GM21825 (cell line): ENCODE results near the gene P4HA1.
"Not testable (repeated sequence)": the region's sequence is repeated elsewhere in the genome, so short reads cannot be mapped to it uniquely, and the experiment has no call there.

Experiments used
- ATAC-seq: cut with Tn5 transposase; IDR thresholded peaks from one replicate; pipeline ENCODE4 v1.9.1; 2021; ENCODE audit warnings: mild to moderate bottlenecking, moderate library complexity; ENCODE audit not compliant: unreplicated experiment

Gene P4HA1

DNA sequence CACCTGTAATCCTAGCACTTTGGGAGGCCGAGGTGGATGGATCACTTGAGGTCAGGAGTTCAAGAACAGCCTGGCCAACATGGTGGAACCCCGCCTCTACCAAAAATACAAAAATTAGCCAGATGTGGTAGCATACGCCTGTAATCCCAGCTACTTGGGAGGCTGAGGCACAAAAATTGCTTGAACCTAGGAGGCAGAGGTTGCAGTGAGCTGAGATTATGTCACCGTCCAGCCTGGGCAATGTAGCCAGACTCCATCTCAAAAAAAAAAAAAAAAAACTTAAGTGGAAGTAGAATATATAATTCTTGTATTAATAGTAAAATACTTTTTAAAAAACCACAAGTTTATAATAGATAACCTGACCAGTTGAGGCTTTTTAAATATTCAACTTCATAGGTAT, 112.0 kb downstream of the P4HA1 start:
- not testable (repeated sequence) for ATAC-seq

DNA sequence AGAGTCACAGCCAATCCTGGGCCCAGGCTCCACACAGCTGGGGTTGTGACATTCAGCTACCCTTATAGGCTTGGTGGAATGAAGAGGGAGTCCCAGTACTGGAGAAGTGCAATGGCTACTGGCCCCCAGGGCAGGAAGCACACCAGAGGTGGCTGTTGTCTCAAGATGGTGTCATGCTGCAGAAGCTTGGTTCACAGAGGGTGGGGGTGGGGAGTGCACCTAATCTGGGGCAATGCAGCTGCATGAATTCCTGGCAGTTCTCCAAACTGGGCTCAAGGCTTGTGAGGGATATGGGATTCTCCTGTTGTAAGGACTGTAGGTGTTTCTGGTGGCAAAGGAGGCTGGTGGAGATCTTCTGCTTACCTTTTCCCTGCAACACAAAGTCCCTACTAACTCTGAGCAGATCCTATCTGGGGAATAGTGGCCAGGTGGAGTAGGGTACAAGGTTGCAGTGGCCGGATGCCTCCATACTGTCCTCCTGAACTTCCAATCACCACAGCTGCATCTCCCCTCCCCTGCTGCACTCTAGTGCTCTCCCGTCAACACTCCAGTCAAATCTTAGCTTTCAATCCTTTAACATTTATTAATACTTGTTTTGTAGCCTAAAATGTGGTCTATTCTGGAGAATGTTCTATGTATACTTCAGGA, 114.7 kb downstream of the P4HA1 start:
- ATAC-seq: no peak

DNA sequence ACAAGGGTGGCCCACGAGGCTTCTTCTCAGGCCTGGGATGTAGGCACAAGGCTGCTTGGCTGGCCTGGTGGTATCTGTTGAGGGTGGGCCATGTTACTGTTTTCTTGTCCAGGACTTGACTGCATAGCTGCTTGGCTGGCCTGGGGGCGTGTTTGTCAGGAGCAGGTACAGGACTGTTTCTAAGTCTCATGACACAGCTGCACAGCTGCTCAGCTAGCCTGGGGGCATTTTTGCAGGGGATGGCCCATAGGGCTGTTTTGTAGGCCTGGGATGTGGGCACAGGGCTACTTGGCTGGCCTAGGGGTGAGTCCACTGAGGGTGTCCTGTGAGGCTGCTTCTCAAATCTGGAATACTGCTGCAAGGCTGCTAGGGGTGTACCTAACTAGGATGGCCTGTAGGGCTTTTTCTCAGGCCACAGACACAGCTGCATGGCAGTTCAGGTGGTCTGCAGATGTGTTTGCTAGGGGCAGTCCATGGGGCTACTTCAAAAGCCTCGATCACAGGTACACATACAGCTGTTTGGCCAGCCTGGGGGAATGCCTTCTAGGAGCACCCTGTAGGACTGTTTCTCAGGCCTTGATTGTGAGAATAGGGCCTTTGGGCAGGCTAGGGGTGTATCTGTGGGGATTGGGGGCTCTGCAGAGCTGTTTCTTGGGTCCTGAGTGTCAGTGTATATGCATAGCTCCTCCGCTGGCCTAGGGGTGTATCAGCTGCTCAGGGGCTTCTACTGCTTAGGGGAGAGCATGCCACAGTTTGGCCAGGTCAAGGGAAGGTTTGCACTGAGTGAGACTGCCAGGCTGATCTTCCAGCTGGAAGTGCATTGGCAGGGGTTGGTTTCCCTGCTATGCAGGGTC, 115.4 kb downstream of the P4HA1 start:
- no peak for ATAC-seq

DNA sequence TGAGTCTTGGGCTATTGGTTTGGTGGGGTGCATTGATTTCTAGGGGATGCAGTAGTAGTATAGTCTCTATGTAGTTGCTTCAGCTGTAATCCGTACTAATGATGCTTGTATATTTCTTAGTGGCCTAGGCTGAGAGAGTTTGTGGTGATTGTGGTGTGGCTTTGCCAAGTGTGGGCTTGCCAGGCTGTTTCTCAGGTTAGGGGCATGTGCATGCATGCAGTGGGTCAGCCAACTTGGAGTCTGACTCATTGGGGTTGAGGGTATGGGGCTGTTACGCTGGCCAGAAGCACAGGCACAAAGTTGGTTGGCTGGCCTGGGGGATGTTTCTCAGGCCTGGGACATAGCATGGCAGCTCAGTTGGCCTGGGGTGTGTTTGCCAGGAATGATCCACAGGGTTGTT, 116.3 kb downstream of the P4HA1 start:
- ATAC-seq: no peak

DNA sequence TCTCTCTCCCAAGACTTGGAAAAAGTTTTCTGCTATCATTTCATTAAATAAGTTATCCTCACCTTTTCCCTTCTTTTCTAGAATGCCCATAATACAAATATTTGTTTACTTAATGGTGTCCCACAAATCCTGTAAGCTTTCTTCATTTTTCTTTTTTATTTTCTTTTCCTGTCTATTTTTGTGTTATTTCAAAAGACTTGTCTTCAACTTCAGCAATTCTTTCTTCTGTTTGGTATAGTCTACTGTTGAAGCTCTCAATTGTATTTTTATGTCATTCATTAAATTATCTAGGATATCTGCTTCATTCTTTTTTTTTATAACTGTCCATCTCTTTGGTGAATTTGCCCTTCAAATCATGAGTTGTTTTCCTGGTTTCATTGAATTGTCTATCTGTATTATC, 117.0 kb downstream of the P4HA1 start:
- no peak for ATAC-seq

DNA sequence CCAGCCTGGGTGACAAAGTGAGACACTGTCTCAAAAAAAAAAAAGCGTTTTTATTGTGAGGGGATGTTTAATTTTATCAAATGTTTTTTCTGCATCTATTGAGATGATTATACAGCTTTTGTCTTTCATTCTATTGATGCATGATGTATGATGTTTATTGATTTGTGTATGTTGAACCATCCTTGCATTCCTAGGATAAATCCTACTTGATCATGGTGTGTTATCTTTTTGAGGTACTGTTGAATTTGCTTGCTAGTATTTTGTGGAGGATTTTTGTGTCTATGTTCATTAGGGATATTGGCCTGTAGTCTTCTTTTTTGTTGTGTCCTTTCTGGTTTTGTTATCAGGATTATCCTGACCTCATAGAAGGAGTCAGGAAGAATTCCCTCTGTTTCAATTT, 119.8 kb downstream of the P4HA1 start:
- ATAC-seq: no peak
